ENCODE results near the gene CNBP.
A peak's percentile ranks its signal among the peaks of the same experiment; 100 is the strongest.

Gene CNBP

DNA sequence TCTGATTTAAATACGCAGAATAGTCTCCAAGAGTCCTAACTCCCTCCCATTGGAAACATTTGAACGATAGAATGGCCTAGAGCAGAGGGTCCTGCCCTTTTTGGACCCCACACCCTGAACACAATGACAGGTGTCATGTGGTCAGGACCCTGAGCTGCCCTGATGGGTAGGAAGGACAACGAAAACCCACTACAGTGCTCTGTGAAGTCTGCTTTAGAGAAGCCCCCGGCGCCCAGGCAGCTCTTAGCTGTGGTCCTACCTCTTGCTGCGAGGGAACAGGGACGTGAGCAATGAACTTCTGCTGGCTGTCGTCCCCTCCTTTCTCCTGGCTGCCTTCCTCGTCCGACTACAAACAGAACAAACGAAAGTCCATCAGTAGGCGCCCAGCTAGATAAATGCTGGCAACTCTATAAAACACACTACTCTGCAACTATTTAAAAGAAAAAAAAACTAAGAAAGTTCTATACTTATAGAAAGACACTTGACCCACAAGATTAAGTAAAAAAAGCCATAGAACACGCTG, 53.3 kb downstream of the CNBP start:
- no peak for DNase-seq

DNA sequence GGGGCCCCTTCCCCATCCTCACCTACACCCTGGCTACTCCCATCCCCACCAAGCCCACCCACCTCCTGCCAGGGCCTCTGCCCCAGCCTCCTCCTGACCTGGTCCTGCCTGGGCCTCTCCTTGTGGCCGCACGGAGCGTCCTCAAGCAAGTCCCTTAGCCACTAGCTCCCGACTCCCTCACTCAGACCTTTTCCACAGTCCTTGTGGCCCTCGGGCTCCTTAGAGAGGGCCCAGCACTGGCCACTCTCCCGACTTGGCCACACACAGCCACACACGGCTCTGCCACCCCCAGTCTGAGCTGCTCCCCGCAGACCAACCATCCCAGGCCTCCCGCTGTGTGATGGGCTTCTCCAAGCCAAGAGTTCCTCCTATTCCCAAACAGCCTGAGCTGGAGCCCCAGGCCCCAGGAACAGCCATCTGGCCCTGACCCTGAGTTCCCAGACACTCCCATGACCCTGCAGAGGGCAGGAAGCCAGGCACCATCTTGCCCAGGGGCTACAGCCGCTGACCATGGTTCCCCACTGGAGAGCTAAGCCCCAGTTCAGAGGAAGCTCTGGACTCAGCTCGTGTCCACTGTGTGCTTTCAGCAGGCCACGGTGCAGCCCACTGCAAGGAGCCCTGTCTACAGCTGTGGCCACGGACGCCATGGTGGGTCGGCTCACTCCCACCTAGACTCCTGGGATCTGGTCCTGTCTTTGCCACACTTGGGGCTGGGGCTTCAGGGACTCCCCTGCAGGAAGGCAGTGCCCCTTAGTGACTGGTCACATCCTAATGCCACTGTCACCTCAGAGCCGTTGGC, 55.1 kb downstream of the CNBP start:
- no peak for DNase-seq

DNA sequence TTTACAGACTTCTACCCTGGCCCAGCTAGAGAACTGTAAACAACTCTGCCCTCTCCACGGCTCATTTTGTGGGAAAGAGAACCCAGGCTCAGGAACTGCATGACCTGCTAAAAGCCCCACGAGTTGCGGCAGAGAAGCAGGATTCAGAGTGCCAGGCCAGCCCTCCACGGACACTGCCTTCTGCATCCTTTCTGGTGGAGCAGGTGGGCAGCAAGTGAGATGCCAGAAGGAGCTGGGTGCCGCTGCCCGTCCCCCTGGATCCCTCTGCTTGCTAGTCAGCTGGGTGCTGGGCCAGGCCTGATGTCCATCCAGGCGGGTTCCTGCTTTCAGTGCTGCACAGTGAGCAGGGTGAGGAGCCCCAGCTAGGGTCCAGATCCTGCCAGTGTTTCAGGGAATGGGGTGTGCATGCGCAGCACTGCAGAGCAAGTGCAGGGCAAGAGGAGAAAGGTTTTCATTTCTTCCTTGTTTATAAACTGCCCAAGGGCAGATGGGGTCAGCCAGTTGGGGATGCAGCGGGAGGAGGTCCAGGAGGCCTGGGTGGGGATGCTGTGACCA, 56.9 kb downstream of the CNBP start:
- no peak for DNase-seq

DNA sequence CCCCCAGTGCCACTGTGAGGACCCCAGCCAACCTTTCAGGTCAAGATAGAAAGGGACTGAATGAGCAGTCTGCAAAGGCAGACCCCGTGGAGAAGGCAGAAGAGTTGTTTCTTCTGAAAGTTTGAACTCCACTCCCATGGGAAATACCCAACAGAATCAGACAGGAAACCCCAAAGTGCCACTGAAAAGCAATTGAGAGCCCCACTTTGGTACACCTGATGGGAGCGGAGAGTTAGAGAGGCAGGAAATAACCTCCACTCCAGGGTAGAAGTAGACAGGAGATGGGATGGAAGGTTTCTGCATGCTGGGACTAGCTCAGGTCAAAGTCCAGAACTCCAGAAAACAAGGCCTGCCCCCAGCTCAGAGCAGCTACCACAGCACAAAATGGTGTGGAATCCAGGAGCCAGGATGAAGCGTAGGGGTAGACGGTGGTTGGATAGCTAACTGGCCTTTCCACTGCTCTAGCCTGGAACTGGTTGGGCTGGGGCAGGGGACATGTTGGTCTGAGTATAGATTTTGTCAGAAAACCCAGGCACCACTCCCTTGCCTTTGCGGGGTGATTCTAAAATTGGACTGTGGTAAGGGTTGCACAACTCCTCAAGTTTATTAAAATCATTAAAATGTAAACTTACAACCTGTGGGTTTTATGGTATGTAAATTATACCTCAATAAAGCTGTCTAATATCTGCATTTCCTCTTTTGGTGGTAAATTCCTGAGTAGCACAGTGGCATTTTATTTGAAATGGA, 60.2 kb downstream of the CNBP start:
- no peak for DNase-seq

DNA sequence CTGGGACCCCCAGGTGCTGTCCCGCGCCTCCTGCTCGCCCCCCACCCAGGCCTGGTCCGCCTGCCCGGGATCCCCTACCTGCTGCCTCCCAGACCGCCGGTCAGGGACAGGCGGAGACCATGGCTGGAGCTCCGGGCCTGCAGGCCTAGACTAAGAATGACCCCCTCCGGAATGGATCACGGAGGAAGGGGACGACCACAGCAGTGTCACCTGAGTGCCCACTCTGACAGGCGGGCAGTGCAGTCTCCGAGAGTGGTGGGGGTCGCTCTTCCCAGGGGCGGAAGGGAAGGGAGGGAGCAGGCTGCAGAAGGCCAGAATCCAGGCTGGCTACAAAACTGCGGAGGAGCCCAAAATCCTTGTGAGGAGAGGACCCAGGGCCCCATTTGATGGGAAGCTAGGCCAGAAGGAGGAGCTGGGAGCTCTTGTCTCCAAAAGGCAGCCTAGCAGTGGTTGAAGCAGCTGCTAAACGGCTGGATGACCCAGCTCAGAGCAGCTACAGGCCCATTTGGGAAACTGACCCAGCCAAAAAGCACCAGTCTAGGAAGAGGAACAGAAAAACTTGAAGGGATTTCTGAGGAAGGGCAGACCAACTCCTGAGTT, 61.2 kb downstream of the CNBP start:
- DNase-seq, result no peak

DNA sequence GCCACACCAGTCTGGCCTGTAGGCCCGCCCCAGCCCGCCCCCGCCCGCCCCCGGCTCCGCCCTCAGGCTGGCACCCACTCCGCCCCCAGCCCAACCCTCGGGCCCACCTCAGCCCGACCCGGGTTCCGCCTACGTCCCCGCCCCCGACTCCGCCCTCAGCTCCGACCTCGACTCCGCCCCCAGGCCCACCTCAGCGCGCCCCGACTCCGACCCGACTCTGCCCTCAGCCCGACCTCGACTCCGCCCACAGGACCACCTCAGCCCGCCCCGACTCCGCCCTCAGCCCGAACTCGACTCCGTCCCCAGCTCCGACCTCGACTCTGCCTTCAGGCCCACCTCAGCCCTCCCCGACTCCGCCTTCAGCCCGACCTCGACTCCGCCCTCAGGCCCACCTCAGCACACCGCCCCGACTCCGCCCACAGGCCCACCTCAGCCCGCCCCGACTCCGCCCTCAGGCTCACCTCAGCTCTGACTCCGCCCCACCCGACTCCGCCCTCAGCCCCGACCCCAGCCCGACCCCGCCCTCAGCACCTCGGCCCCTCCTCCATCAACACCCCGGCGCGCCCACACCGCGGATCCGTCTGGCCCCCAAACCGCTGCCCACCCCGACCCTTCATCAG, 61.8 kb downstream of the CNBP start, which contains the start of gene RAB43:
Gene RAB43, minus strand, starts transcription at position 13 of the 620 bp plus-strand sequence. CDS start 315 bp downstream, outside the sequence.
- DNase-seq, result peak; percentile 91

DNA sequence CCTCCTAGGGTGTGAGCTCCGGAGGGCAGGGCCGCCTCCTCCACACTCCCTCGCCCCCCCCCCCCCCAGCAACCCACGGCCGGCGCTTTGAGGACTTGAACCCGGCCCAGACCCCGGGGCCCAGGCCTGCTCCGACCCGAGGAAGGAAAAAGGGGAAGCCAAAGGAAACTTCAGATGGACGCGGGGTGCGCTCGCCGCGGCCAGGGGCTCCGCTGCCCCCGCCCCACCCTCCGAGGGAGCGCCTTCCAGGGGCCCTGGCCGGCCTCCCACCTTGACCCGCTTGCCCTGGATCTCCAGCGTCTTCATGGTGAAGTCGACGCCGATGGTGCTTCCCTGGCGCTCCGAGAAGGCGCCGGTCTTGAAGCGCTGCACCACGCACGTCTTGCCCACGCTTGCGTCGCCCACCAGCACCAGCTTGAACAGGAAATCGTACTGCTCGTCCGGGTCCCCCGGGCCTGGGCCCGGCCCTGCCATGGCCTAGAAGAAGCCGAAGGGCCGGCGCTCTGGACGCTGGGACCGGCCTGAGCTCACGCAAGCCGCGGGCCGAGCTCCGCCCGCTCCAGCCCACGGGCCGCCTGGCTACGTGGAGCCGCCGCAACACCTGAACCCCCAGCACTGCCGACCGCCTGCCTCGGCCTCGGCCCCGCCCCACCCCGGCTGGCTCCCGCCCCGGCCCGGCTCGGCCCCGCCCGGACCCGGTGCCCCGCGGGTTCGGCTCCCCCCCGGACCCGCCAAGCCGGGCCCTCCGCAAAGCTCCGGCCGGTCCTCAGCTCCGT, 62.5 kb downstream of the CNBP start:
- no peak for DNase-seq

DNA sequence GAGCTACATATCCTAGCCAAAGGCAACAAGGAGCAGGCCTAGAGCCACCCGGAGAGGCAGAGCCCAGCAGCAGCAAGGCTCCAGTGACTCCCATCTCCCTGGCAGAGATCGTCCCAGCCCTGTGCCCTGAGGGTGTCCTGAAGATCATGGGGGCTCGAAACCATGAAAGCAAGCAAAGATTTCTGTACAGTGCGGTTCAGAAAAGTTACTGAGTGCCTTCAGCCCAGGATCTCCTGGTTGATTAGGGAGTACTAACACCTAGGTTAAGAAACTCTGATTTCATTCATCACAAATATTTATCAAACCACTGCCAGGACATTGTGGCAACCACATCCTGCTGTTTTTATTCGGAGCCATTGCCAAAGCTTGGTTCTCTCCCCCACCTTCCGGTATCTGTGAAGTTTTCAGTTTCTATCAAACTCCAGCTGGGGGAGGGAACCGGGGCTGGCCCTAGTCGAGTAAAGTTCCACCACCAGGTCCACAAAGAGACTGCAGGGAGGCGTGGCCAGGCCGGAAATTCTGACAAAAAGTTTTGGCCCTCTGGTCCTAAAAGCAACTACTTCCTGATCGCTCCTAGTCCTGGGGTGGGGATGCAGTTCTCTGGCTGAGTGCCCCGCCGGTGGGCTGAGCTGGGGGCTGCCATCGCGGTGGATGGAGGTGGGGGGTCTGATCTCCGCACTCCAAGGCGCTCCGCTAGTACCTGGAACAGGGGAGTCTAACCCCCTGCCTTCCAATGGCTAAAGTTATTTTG, 63.3 kb downstream of the CNBP start:
- peak; percentile 98 for DNase-seq

DNA sequence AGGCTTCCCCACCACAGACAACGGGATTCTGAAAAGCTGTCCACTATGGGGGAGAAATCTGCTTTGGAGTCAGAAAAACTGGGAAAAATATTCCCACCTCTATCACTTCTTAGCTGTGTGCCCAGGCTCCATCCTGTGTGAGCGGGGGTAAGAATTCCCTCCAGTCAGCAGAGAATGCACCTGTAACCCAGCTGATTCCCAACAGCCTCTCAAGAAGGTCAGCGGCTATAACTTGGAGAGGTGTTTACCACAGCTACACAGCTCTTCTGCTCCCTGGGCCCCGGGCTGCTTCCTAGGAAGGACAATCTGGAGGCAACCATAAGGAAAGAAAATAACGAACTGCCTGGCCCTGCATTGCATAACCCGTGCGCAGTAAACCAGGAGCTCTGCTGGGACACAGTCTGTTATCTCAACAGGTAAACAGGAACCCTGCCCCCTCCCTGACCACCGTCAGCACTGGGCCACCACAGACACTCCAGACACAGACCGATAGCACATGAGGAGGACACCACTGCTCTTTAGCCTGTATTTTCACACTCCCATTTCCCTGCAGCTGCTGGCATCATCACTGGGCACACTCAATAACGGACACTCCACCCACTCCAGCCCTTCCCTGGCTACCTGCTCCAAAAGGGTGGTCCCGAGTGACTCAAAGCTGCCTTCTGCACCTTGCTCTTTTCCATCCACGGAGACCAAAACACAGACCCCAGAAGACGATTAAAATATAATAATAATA, 64.2 kb downstream of the CNBP start:
- peak; percentile 27 for DNase-seq

DNA sequence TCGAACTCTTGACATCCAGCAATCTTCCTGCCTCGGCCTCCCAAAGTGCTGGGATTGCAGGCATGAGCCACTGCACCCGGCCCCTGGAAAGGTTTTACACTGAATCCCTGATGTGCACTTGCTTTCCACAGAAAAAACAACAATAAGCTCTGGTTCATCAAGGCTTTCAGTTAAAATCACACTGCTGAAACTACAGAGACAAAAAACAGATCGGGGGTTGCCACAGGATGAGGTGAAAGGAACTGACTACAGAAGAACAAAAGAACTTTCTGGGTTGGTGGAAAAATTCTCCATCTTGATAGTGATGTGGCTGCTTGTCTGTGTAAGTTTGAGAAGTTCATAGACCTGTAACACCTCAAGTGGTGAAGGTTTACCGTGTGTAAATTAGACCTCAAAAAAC, 65.0 kb downstream of the CNBP start:
- peak; percentile 66 for DNase-seq

Data from activated CD4-positive, alpha-beta T cell treated with anti-CD3 and anti-CD28 coated beads, Interleukin-2, amount 50 U/mL, for 16 hours (primary cell).